Upper lobe of right lung (tissue), 1 donor: ENCODE results near the gene FGD5. TPM values are rescaled to one million over a fixed set of nuclear protein-coding genes. Genes with fewer than 3 reads are reported as not detected.

ENCODE experiments used
- ATAC-seq: fragments of 200-7000 bp; cut with Tn5 transposase; one replicate; pipeline ENCODE4 v1.9.1; 2020; ENCODE audit warnings: mild to moderate bottlenecking, moderate library complexity
- DNase-seq: peaks from one replicate; pipeline ENCODE4 v3.0.0-alpha.2; 2020
- H3K27ac ChIP-seq: fragments of 200-600 bp; one replicate; pipeline ENCODE4 v1.8.0; 2022
- H3K27me3 ChIP-seq: fragments of 200-600 bp; one replicate; pipeline ENCODE4 v1.8.0; 2022; ENCODE audit warnings: mild to moderate bottlenecking
- H3K36me3 ChIP-seq: fragments of 200-600 bp; one replicate; pipeline ENCODE4 v1.8.0; 2022
- H3K4me1 ChIP-seq: fragments of 200-600 bp; one replicate; pipeline ENCODE4 v1.8.0; 2022
- H3K4me3 ChIP-seq: fragments of 200-600 bp; one replicate; pipeline ENCODE4 v1.8.0; 2022; ENCODE audit warnings: mild to moderate bottlenecking
- H3K9me3 ChIP-seq: fragments of 200-600 bp; one replicate; pipeline ENCODE4 v1.8.0; 2022
- CTCF ChIP-seq: fragments of 200-600 bp; IDR thresholded peaks from one replicate; pipeline ENCODE4 v1.8.0; 2022; ENCODE audit warnings: antibody characterized with exemption
- intact Hi-C: fragments of 100-400 bp; cut with DNase I; formaldehyde crosslinking; loops from one replicate; pipeline ENCODE4 v1.11.0; 2022
- total RNA-seq: library from RNA; stranded (reverse); fragmentation: NEBNext Ultra II Directional; extraction: Animal tissue kit (Norgen Biotek cat#: 25700); gene quantifications from one replicate; pipeline ENCODE4 v1.2.1, GENCODE V29; 2021
- donor health status: DM: no; HTN: yes; CAD: no; lungs with severe emphysema.

Gene FGD5
- total RNA-seq, 1 donor from 2014 or later, result 84.2 TPM

- no peak for TF ChIP-seq CTCF
- Histone ChIP-seq H3K27me3 (no peaks in the 10 kb centered on the region), H3K4me3 (no peak overlapping the region), H3K4me1 (no peaks in the 10 kb centered on the region), H3K27ac (no peak overlapping the region), H3K9me3 (no peaks in the 10 kb centered on the region), H3K36me3 (no peaks in the 10 kb centered on the region)
- ATAC-seq, result no peak
- no peak for DNase-seq
- intact Hi-C loops, result no loop called here
Measured at GRCh38 chr3:14935592-14936345, 117.0 kb downstream of the FGD5 start.

DNA sequence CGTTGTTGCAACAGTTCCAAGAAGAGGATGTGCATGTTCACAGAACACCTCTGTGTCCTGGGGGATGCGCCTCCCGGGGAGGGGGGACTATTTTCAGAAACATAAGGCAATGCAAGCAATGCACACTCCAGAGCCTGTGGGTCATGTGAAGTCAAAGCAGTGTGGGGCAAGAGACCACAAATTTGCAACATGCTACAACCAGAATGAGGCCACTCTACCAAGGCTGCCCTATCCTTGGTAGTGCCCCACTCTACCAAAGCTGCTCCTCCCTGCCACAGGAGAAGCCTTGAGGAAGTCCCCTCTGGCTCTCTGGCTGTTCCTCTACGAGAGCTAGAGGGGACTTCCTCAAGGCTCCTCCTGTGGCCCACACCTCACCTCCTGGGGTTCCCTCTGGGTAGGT lies 120.2 kb downstream of the FGD5 start:
- H3K27ac ChIP-seq, result no peak overlapping the region
- DNase-seq, result no peak
- ATAC-seq, result peak; percentile 72
- peaks cover 19% of the 10 kb centered on the region for H3K36me3 ChIP-seq
- H3K27me3 ChIP-seq, result no peaks in the 10 kb centered on the region
- H3K4me3 ChIP-seq, result no peak overlapping the region
- no peaks in the 10 kb centered on the region for H3K9me3 ChIP-seq
- intact Hi-C loops, result no loop called here
- H3K4me1 ChIP-seq, result no peaks in the 10 kb centered on the region
- TF ChIP-seq CTCF, result no peak

- H3K36me3 ChIP-seq, result peaks cover 37% of the 10 kb centered on the region
- no peaks in the 10 kb centered on the region for H3K27me3 ChIP-seq
- H3K27ac ChIP-seq, result no peak overlapping the region
- peaks cover 7% of the 10 kb centered on the region for H3K4me1 ChIP-seq
- no peak for TF ChIP-seq CTCF
- no peak for ATAC-seq
- intact Hi-C loops, result no loop called here
- no peak for DNase-seq
- no peaks in the 10 kb centered on the region for H3K9me3 ChIP-seq
- H3K4me3 ChIP-seq, result no peak overlapping the region
Measured at GRCh38 chr3:14941871-14942270, 123.1 kb downstream of the FGD5 start.

DNA sequence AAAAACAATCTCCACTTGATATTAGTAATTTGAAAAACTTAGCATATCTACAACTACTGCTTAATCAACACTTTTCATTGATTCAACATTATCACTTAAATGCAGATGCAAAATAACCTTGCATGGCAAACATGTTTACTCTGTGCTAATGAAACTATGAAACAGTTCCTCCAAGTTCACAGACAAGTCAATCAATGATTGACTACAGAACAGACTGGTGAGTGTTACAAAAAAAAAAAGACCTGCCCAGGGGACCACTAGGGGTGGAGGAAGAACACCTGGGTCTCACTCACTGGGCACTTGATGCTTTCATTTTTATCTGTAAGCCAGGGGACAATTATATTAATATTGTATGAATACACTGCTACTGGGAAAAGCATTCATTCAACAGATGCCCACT lies 124.3 kb downstream of the FGD5 start:
- DNase-seq, result no peak
- Histone ChIP-seq H3K4me1 (peaks cover 7% of the 10 kb centered on the region), H3K4me3 (no peak overlapping the region), H3K9me3 (no peaks in the 10 kb centered on the region), H3K27ac (no peak overlapping the region), H3K36me3 (peaks cover 37% of the 10 kb centered on the region), H3K27me3 (no peaks in the 10 kb centered on the region)
- TF ChIP-seq CTCF, result no peak
- intact Hi-C loops, result no loop called here
- no peak for ATAC-seq

DNA sequence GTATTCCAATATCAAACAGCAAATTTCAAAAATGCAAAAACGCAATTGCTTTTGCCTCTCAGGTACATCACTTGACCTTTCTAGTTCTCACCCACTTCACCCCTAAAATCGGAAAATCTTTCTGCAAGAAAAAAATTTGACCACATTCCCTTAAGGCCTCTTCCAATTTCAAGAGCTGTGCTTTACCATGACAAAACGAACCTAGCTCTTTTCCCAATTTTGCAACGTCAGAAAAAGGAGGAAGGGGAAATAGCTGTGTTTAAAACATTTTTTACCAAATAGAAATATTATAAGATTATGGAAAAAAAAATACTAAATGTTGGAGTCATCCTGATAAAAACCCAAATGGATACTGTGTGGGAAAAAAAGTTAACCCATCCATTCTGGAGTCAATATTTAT lies 127.5 kb downstream of the FGD5 start:
- intact Hi-C loops, result no loop called here
- Histone ChIP-seq H3K27ac (peak overlapping the region; percentile 99), H3K4me3 (peak overlapping the region; percentile 81)

More for the DNA sequence above, 127.5 kb downstream of the FGD5 start:
- no peak for ATAC-seq
- TF ChIP-seq CTCF, result no peak
- Histone ChIP-seq H3K9me3 (no peaks in the 10 kb centered on the region), H3K4me1 (peaks cover 19% of the 10 kb centered on the region), H3K36me3 (peaks cover 37% of the 10 kb centered on the region), H3K27me3 (no peaks in the 10 kb centered on the region)
- no peak for DNase-seq
